Subcutaneous adipose tissue (tissue), 4 donors: ENCODE results near the gene PUS7. TPM values are rescaled to one million over a fixed set of nuclear protein-coding genes. Genes with fewer than 3 reads are reported as not detected.

Experiments used
- total RNA-seq, 4 donors: library from RNA; depleted of rRNA; stranded (reverse); fragments of >200 nt; gene quantifications; one replicate each; pipeline ENCODE4 v1.1.0, GENCODE V29; 2016
- TF ChIP-seq, protein P1 (sequence below): fragments of 450-650 bp; IDR thresholded peaks from one replicate; pipeline ENCODE4 v1.5.1; 2016; ENCODE audit warnings: low read depth, mild to moderate bottlenecking, control low read depth, antibody characterized with exemption, moderate library complexity

PUS7 gene
- total RNA-seq, 4 donors from 2014 or later, result 6.6 to 21.7 (median 8.5) TPM

DNA sequence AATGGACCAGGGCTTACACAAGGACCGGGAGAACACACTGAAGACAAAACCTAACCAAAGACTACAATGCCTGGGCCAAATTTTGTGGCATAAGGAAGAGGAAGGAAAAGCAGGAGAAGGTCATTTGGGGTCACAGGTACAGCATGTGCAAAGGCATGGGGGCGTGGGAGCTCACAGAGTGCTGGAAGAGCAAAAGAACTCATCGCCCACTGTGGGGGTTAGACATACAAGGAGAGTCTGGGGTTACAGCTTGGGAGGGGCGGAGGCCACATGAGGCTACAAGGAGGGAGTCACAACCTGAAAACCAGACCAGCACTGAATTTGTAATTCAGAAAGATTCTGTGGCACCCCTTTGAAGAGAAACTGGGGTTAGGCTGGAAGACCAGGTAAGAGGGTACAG, 9.7 kb downstream of the PUS7 start:
- TF ChIP-seq, protein P1, sequence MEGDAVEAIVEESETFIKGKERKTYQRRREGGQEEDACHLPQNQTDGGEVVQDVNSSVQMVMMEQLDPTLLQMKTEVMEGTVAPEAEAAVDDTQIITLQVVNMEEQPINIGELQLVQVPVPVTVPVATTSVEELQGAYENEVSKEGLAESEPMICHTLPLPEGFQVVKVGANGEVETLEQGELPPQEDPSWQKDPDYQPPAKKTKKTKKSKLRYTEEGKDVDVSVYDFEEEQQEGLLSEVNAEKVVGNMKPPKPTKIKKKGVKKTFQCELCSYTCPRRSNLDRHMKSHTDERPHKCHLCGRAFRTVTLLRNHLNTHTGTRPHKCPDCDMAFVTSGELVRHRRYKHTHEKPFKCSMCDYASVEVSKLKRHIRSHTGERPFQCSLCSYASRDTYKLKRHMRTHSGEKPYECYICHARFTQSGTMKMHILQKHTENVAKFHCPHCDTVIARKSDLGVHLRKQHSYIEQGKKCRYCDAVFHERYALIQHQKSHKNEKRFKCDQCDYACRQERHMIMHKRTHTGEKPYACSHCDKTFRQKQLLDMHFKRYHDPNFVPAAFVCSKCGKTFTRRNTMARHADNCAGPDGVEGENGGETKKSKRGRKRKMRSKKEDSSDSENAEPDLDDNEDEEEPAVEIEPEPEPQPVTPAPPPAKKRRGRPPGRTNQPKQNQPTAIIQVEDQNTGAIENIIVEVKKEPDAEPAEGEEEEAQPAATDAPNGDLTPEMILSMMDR, result no peak

- TF ChIP-seq, protein P1, result no peak
Measured at GRCh38 chr7:105502173-105502572, 19.9 kb downstream of the PUS7 start.

DNA sequence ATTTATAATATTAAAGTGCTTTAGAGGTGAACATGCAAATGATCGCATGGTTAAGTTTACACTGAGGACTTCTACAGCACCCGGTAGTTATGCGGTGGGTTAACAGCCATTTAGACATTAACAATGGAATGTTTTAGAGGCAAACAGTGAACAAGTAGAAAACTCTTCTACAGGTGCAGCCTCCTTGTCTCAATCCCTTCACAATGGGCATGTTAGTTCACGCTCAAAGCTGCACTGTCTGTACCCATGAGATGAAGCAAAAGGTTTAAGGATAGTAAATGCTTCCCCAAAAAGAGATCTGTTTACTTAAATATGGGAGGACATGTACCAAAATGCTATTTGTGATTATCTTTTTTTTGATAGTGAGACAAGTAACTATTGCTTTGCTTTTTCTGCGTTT, 25.1 kb downstream of the PUS7 start:
- TF ChIP-seq, protein P1, result no peak

- TF ChIP-seq, protein P1, result no peak
Measured at GRCh38 chr7:105496521-105496920, 25.6 kb downstream of the PUS7 start.

- TF ChIP-seq, protein P1, result no peak
Measured at GRCh38 chr7:105493923-105494315, 28.2 kb downstream of the PUS7 start.

DNA sequence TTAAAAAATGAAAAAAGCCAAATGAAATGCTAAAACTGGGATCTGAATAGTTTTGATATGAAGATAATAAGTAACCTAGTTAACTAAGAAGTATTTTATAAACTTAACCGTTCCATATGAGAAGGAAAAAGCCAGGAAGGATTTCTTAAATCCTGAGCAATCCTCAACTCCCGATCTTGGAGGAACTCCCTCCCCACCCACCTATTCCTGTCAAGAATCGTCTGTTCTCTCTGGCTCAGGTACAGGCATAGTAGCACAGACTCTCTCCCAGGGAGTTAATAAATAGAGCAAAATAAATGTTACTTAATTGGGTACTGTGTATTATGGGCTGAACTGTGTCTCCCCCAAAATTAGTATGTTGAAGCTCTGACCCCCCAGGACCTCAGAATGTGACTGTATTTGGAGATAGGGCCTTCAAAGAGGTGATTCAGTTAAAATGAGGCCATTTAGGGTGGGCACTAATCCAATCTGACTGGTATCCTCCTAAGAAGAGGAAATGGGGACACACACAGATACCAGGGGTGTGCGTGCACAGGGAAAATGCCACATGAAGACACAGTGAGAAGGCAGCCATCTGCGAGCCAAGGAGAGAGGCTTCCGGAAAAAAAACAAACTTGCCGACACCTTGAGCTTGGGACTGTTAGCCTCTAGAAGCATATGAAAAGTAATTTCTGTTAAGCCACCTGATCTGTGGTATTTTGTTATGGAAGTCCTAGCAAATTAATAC, 28.7 kb downstream of the PUS7 start:
- TF ChIP-seq, protein P1, result no peak

GRCh38 chr7:105489409-105489808, 32.7 kb downstream of the PUS7 start:
- TF ChIP-seq, protein P1, result no peak
